H1 (cell line): ENCODE measurements around the gene CNTN5. TPM values are rescaled to one million over a fixed set of nuclear protein-coding genes. Genes with fewer than 3 reads are reported as not detected.

Experiments used
- HDAC2 ChIP-seq, 2 experiments: fragments of 300-600 bp in 1 of 2; sonication (generic) in 1 of 2; IDR thresholded peaks; 2 replicates each; pipeline ENCODE4 v1.6.1; 2011 to 2012; ENCODE audit warnings: low read depth in 2 of 2, low read length in 2 of 2, mild to moderate bottlenecking in 2 of 2, moderate library complexity in 2 of 2, borderline replicate concordance in 1 of 2, inconsistent platforms in 1 of 2
- POLR2AphosphoS5 ChIP-seq: IDR thresholded peaks from 2 replicates; pipeline ENCODE4 v1.6.1; 2011; ENCODE audit warnings: low read depth, low read length
- RAD21 ChIP-seq, 2 experiments: IDR thresholded peaks in 1 of 2; conservative IDR thresholded peaks in 1 of 2; 2 replicates each; pipeline ENCODE4 v1.6.1; 2011; ENCODE audit warnings: low read depth in 2 of 2, low read length in 2 of 2, improper control_type of control experiment in 1 of 2, inconsistent platforms in 1 of 2, mild to moderate bottlenecking in 1 of 2, moderate library complexity in 1 of 2
- RFX5 ChIP-seq: IDR thresholded peaks from 2 replicates; pipeline ENCODE4 v1.6.1; 2011; ENCODE audit warnings: low read depth, low read length, improper control_type of control experiment, borderline replicate concordance
- SAP30 ChIP-seq: fragments of 300-600 bp; sonication (generic); IDR thresholded peaks from 2 replicates; pipeline ENCODE4 v1.7.1; 2012; ENCODE audit warnings: low read length, moderate library complexity, mild to moderate bottlenecking, inconsistent platforms; ENCODE audit not compliant: insufficient read depth, insufficient replicate concordance
- polyA plus RNA-seq, 7 experiments: library from polyadenylated mRNA; depleted of rRNA in 3 of 7; stranded (reverse) in 5 of 7; unstranded in 2 of 7; fragments of >200 nt in 5 of 7; fragments of 200-250 nt in 2 of 7; gene quantifications; 1 replicate in 5 of 7; 2 replicates in 1 of 7; 4 replicates in 1 of 7; pipeline versions ENCODE4 v1.2.1 to v1.2.3, GENCODE V29; 2011 to 2013; ENCODE audit warnings: missing spikeins in 2 of 7, mixed read lengths in 2 of 7
- total RNA-seq: library from RNA; stranded (reverse); fragmentation: NEBNext Ultra II Directional; extraction: Animal tissue kit (Norgen Biotek cat#: 25700); gene quantifications from 2 replicates; pipeline ENCODE4 v1.2.1, GENCODE V29; 2021

Gene CNTN5
- total and polyA plus RNA-seq, 2 of the 8 experiments (the other 6 are each of a cell fraction or from before 2014, with no cell fraction given) = not detected

DNA sequence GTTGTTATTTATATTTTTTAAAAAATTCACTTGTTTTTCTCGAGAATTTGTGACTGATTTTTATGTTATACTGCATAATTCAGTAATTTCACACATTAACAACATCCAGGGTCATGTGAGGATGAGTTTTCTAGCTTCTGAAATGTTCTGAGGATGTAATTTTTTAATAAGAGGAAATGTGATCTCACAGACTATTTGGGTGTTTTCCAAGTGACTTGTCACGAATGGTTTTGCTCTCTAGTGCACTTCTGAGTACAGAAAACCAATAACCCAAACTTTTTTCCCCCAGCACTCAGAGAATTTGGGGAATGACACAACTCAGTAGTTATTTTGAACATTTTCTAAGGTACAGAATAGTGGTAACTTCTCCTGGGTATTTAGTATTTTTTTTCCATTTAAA is 845.2 kb downstream of the CNTN5 start (continued):
- no peak for TF ChIP-seq RAD21 (IDR thresholded peaks at IDR 0.05 in 1 of 2, conservative IDR thresholded peaks at IDR 0.05 in 1 of 2; ENCODE audit: low read depth in 2 of 2, low read length in 2 of 2)
- no peak for TF ChIP-seq SAP30
- TF ChIP-seq RFX5 = no peak
- TF ChIP-seq HDAC2 (IDR thresholded peaks at IDR 0.05; ENCODE audit: borderline replicate concordance in 1 of 2, low read depth in 2 of 2, low read length in 2 of 2) = no peak
- no peak for TF ChIP-seq POLR2AphosphoS5
